ENCODE measurements around the gene CLCN7.
A peak's percentile ranks its signal among the peaks of the same experiment; 100 is the strongest.

Gene CLCN7

GRCh38 chr16:1474796-1475551, at the start of gene CLCN7:
CLCN7 (minus strand) TSS chr16:1475028; CDS start chr16:1474974, 54 bp downstream.
- peak; percentile 90 for DNase-seq

GRCh38 chr16:1524366-1524765, 49.5 kb upstream of the CLCN7 start:
- no peak for DNase-seq

- DNase-seq, result no peak
Observed at GRCh38 chr16:1523581-1524245, 48.9 kb upstream of the CLCN7 start.

- DNase-seq, result no peak
Observed at GRCh38 chr16:1520461-1520860, 45.6 kb upstream of the CLCN7 start.

- DNase-seq, result no peak
Observed at GRCh38 chr16:1519831-1520230, 45.0 kb upstream of the CLCN7 start.

GRCh38 chr16:1518626-1519135, 43.9 kb upstream of the CLCN7 start:
- DNase-seq, result no peak

GRCh38 chr16:1514507-1514906, 39.7 kb upstream of the CLCN7 start:
- DNase-seq, result no peak

GRCh38 chr16:1512774-1513173, 37.9 kb upstream of the CLCN7 start:
- no peak for DNase-seq

GRCh38 chr16:1511662-1512569, 37.1 kb upstream of the CLCN7 start:
- DNase-seq, result no peak

- DNase-seq, result no peak
Observed at GRCh38 chr16:1510941-1511351, 36.1 kb upstream of the CLCN7 start.

GRCh38 chr16:1510272-1510671, 35.4 kb upstream of the CLCN7 start:
- no peak for DNase-seq

- DNase-seq, result no peak
Observed at GRCh38 chr16:1509307-1510221, 34.7 kb upstream of the CLCN7 start.

GRCh38 chr16:1508494-1509187, 33.8 kb upstream of the CLCN7 start:
- no peak for DNase-seq

- no peak for DNase-seq
Observed at GRCh38 chr16:1506494-1507213, 31.8 kb upstream of the CLCN7 start.

- no peak for DNase-seq
Observed at GRCh38 chr16:1505912-1506311, 31.1 kb upstream of the CLCN7 start.

- no peak for DNase-seq
Observed at GRCh38 chr16:1505073-1505844, 30.4 kb upstream of the CLCN7 start.

- no peak for DNase-seq
Observed at GRCh38 chr16:1503110-1503955, 28.5 kb upstream of the CLCN7 start.

- no peak for DNase-seq
Observed at GRCh38 chr16:1502092-1503004, 27.5 kb upstream of the CLCN7 start.

All from inflammatory macrophage treated with lipopolysaccharide for 4 hours (primary cell).